ENCODE measurements around the gene HNRNPDL. TPM values are rescaled to one million over a fixed set of nuclear protein-coding genes. Genes with fewer than 3 reads are reported as not detected.
"Not testable (repeated sequence)": the region's sequence is repeated elsewhere in the genome, so short reads cannot be mapped to it uniquely, and the experiment has no call there.

HNRNPDL gene
- total RNA-seq, result 100 to 1,000 TPM; 328 to 423 (median 371) TPM
- 405 TPM for total RNA-seq (2013)

DNA sequence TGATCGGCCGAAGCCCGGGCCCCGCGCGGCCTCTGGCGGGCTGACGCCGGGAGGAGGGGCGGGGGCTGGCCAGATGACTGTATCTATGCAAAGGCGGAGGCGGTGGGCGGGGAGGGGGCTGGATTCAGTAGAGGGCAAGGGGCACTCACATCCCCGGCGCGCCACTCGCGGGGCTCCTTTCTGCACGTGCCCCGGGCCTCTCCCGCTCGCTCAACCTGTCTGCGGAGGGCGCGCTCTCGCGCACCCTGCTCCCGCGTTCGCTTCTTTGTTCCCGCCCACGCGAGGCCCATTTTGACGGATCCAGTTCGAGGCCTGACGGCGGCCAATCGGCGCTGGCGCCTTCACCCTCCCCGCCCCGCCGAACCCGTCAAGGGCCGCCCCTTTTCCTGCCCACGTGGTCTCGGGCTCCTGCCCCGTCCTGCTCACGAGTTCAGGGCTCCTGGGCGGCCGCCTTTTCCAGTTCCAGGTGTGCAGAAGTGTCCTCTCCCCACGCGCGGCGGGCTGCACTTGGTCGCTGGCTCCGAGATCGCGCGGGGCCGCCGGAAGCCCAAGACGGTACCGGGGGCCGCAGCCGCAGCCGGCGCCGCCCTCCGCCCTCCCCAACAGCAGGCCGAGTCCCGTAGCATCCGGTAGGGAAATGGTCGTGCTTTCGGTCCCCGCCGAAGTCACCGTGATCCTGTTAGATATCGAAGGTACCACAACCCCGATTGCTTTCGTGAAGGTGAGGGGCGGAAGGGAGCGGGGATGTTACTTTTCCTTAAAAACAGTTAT is at the start of gene HNRNPDL, which contains the start of gene ENOPH1:
Gene HNRNPDL (minus strand): TSS at position 270 of the 771 bp plus-strand sequence. CDS start 772 bp downstream, outside the sequence.
Gene ENOPH1 (plus strand): TSS at position 398 of the 771 bp plus-strand sequence. CDS start 240 bp downstream, at position 638.
- peaks cover 46 to 57% of the 10 kb centered on the region in 2 donors for H3K4me1 Mint-ChIP-seq
- no peaks in the 10 kb centered on the region for H3K27me3 ChIP-seq (ENCODE audit: control insufficient read depth, insufficient read depth, low read length)
- intact Hi-C loops (cut with micrococcal nuclease), result no loop called here
- no peak for TF ChIP-seq CTCF (IDR thresholded peaks at IDR 0.05)
- peak within 1 kb of the TSS; percentile 96 for H3K27ac Mint-ChIP-seq
- H3K36me3 Mint-ChIP-seq, result peaks cover 30% of the 10 kb centered on the region
- H3K27me3 Mint-ChIP-seq (ENCODE audit: low read depth in 2 of 2), result no peaks in the 10 kb centered on the region
- ATAC-seq, result peak; percentile 69 to 85 (median 74)
- H3K4me3 Mint-ChIP-seq, result peak within 1 kb of the TSS; percentile 100
- H3K9me3 ChIP-seq (ENCODE audit: control insufficient read depth, insufficient read depth, low read length), result no peaks in the 10 kb centered on the region
- under 1% methylated on average over 80 of the region's 83 CpGs for WGBS (ENCODE audit: insufficient coverage)
- H3K9me3 Mint-ChIP-seq, result no peaks in the 10 kb centered on the region
- peak within 1 kb of the TSS; percentile 100 for H3K27ac ChIP-seq (ENCODE audit: low read length)
- peaks cover 15% of the 10 kb centered on the region for H3K4me1 ChIP-seq (ENCODE audit: control insufficient read depth, insufficient read depth, low read length)
- peaks cover 18% of the 10 kb centered on the region for H3K36me3 ChIP-seq (ENCODE audit: control insufficient read depth, insufficient read depth, low read length)
- H3K4me3 ChIP-seq (ENCODE audit: low read length), result peak within 1 kb of the TSS; percentile 100
- DNase-seq, result peak; percentile 93 to 97

DNA sequence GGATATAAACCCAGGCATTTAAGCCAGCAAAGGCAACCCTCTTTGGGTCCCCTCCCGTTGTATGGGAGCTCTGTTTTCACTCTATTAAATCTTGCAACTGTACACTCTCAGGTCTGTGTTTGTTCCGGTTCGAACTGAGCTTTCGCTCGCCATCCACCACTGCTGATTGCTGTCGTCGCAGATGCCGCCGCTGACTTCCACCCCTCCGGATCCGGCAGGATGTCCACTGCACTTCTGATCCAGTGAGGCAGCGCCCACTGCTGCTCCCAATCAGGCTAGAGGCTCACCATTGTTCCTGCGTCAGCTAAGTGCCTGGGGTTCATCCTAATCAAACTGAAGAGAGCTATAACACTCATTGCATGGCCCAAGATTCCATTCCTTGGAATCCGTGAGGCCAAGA is 49.3 kb upstream of the HNRNPDL start:
- Mint-ChIP-seq H3K27me3 (ENCODE audit: low read depth in 2 of 2) (no peaks in the 10 kb centered on the region), H3K36me3 (no peaks in the 10 kb centered on the region), H3K4me3 (no peak overlapping the region), H3K27ac (no peak overlapping the region), H3K9me3 (no peaks in the 10 kb centered on the region), H3K4me1 (no peaks in the 10 kb centered on the region)
- no peak overlapping the region for H3K4me3 ChIP-seq (ENCODE audit: low read length)
- no peak overlapping the region for H3K27ac ChIP-seq (ENCODE audit: low read length)
- H3K36me3 ChIP-seq (ENCODE audit: control insufficient read depth, insufficient read depth, low read length), result peaks cover 12% of the 10 kb centered on the region
- intact Hi-C loops (cut with micrococcal nuclease), result no loop called here
- no peak for TF ChIP-seq CTCF (IDR thresholded peaks at IDR 0.05)
- H3K4me1 ChIP-seq (ENCODE audit: control insufficient read depth, insufficient read depth, low read length), result no peaks in the 10 kb centered on the region
- H3K9me3 ChIP-seq (ENCODE audit: control insufficient read depth, insufficient read depth, low read length), result no peaks in the 10 kb centered on the region
- WGBS (ENCODE audit: insufficient coverage), result 96% methylated on average over 14 of the region's 14 CpGs
- no peaks in the 10 kb centered on the region for H3K27me3 ChIP-seq (ENCODE audit: control insufficient read depth, insufficient read depth, low read length)
- ATAC-seq (no peak), DNase-seq (no peak)

DNA sequence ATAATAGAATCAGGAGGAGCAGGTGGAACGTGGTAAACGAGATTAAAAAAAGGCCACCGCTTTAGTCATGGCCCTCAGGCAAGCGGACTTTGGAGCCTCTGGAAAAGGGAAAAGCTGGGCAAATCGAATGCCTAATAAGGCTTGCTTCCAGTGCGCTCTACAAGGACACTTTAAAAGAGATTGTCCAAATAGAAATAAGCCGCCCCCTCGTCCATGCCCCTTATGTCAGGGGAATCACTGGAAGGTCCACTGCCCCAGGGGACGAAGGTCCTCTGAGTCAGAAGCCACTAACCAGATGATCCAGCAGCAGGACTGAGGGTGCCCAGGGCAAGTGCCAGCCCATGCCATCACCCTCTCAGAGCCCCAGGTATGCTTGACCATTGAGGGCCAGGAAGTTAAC is 47.2 kb upstream of the HNRNPDL start:
- H3K27ac ChIP-seq (ENCODE audit: low read length); ATAC-seq; H3K4me1 ChIP-seq (ENCODE audit: control insufficient read depth, insufficient read depth, low read length); H3K9me3 Mint-ChIP-seq; H3K27me3 ChIP-seq (ENCODE audit: control insufficient read depth, insufficient read depth, low read length); H3K4me3 ChIP-seq (ENCODE audit: low read length); H3K4me1 Mint-ChIP-seq; H3K9me3 ChIP-seq (ENCODE audit: control insufficient read depth, insufficient read depth, low read length); H3K36me3 Mint-ChIP-seq; H3K4me3 Mint-ChIP-seq; H3K27me3 Mint-ChIP-seq (ENCODE audit: low read depth in 2 of 2); DNase-seq; H3K27ac Mint-ChIP-seq; intact Hi-C loops (cut with micrococcal nuclease): not testable (repeated sequence)
- 91% methylated on average over 9 of the region's 9 CpGs for WGBS (ENCODE audit: insufficient coverage)
- H3K36me3 ChIP-seq (ENCODE audit: control insufficient read depth, insufficient read depth, low read length), result peaks cover 12% of the 10 kb centered on the region

- H3K4me1 ChIP-seq (ENCODE audit: control insufficient read depth, insufficient read depth, low read length); H3K9me3 ChIP-seq (ENCODE audit: control insufficient read depth, insufficient read depth, low read length); intact Hi-C loops (cut with micrococcal nuclease); H3K27me3 Mint-ChIP-seq (ENCODE audit: low read depth in 2 of 2); DNase-seq; H3K4me1 Mint-ChIP-seq; H3K27me3 ChIP-seq (ENCODE audit: control insufficient read depth, insufficient read depth, low read length); H3K4me3 Mint-ChIP-seq; H3K9me3 Mint-ChIP-seq; H3K4me3 ChIP-seq (ENCODE audit: low read length); H3K27ac ChIP-seq (ENCODE audit: low read length); H3K27ac Mint-ChIP-seq; ATAC-seq; H3K36me3 Mint-ChIP-seq: not testable (repeated sequence)
- WGBS (ENCODE audit: insufficient coverage), result 96% methylated on average over 6 of the region's 7 CpGs
- H3K36me3 ChIP-seq (ENCODE audit: control insufficient read depth, insufficient read depth, low read length), result peaks cover 12% of the 10 kb centered on the region
Observed at GRCh38 chr4:82475931-82476330, 45.7 kb upstream of the HNRNPDL start.
